Measurements from ENCODE around the gene MYOT. TPM values are rescaled to one million over a fixed set of nuclear protein-coding genes. Genes with fewer than 3 reads are reported as not detected.
A peak's percentile ranks its signal among the peaks of the same experiment; 100 is the strongest.

The MYOT gene
- total RNA-seq, 2 donors from 2014 or later = 16.3 to 16.4 TPM

DNA sequence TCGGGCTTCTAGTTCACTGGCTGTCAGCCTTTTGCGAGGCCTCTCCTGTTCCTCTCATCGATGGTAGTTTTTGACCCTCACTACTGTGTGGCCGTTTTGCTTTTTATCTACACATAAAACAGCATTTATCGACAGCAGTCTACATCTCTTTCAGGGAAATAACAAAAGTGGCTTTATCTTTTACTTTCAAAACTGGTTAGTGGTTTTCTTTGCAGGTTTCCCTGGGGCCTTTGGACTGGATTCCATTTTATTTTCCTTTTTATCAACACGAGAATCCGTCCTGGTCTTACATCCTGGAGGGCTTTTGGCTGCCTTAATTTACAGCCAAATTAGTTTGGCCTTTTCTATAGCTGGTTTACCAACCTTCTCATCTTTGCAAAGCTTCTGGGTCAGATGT lies 20.8 kb downstream of the MYOT start:
- TF ChIP-seq, protein P1, sequence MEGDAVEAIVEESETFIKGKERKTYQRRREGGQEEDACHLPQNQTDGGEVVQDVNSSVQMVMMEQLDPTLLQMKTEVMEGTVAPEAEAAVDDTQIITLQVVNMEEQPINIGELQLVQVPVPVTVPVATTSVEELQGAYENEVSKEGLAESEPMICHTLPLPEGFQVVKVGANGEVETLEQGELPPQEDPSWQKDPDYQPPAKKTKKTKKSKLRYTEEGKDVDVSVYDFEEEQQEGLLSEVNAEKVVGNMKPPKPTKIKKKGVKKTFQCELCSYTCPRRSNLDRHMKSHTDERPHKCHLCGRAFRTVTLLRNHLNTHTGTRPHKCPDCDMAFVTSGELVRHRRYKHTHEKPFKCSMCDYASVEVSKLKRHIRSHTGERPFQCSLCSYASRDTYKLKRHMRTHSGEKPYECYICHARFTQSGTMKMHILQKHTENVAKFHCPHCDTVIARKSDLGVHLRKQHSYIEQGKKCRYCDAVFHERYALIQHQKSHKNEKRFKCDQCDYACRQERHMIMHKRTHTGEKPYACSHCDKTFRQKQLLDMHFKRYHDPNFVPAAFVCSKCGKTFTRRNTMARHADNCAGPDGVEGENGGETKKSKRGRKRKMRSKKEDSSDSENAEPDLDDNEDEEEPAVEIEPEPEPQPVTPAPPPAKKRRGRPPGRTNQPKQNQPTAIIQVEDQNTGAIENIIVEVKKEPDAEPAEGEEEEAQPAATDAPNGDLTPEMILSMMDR (IDR thresholded peaks at IDR 0.05) = no peak
- Histone ChIP-seq H3K27ac (peak overlapping the region; percentile 78 to 89), H3K4me3 (peak overlapping the region; percentile 76), H3K27me3 (replicated peaks; ENCODE audit: insufficient read depth) (no peaks in the 10 kb centered on the region), H3K36me3 (no peaks in the 10 kb centered on the region), H3K9me3 (no peaks in the 10 kb centered on the region), H3K4me1 (ENCODE audit: control insufficient read depth in 1 of 2, low read depth in 2 of 2) (peaks cover 5 to 26% of the 10 kb centered on the region in 2 donors)
- ATAC-seq (ENCODE audit: insufficient number of reproducible peaks, low FRiP score, low read depth) (no peak), DNase-seq (ENCODE audit: low spot score) (no peak)

DNA sequence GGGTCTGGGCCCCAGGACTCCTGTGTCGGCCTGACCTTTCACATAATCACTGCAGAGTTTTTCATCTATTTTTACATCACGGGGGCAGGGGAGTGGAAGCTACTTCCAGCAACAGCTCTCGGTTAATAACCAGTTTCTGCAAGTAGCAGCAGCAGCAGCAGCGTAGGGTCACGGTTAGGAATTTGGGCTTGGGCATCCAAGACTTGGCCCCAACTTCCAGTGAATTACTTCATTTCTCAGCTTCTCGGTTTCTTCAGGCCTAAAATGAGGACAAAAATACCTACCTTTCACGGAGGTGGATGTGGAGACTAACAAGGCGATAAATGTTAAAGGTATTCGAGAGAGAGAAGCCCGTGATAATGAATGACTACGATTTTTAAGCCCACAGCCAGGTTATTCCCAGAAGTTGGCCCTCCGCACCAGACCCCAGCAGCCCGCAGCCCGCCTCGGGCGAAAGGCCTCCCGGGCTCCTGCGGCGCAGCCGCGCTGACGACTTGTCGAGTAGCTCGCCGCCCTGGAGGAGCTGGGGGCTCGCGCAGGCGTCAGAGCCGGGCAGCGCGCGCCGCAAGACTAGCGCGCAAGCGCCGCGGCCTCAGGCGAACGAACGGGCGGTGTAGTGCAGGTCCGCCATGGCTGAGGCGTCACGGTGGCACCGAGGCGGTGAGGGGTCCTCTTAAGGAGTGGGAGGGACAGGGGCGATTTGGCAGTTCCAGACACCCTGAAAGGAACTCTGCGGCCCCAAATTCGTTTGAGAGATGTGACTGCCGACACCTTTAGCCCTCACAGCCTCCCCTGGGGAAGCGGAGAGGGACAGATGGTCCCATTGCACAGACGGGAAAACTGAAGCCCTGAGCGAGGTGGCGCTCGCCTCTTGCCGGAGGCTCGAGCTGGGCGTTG lies 21.5 kb downstream of the MYOT start, which contains the start of gene PKD2L2:
Gene PKD2L2 (plus strand): TSS at position 595 of the 897 bp plus-strand sequence. CDS start 35 bp downstream, at position 630.
- peaks cover 5 to 28% of the 10 kb centered on the region in 2 donors for H3K4me1 ChIP-seq (ENCODE audit: control insufficient read depth in 1 of 2, low read depth in 2 of 2)

DNA sequence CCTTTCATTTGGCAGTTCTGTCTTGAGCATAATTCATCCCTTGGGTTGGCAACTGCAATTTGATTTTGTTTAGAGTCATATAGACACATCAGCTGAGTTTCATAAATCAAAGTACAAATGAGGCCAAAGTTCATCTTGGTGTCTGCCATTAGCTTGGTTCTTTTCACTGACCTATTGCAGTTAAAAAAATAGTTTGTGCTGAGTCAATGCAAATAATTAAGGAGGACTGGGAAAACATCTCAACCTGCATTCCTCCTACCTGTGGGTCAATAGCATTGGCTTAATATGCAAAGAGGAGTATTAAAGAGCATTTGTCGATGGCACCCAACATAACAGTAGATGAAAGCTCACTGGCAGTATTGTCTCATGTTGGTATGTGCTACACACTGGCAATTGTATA lies 23.2 kb downstream of the MYOT start:
- H3K4me3 ChIP-seq = no peak overlapping the region
- no peaks in the 10 kb centered on the region for H3K27me3 ChIP-seq (replicated peaks; ENCODE audit: insufficient read depth)
- no peaks in the 10 kb centered on the region for H3K9me3 ChIP-seq
- TF ChIP-seq, protein P1 (IDR thresholded peaks at IDR 0.05) = no peak
- ATAC-seq (ENCODE audit: insufficient number of reproducible peaks, low FRiP score, low read depth) (no peak), DNase-seq (ENCODE audit: low spot score) (no peak)
- no peak overlapping the region for H3K27ac ChIP-seq
- H3K4me1 ChIP-seq (ENCODE audit: control insufficient read depth in 1 of 2, low read depth in 2 of 2) = peaks cover 5 to 28% of the 10 kb centered on the region in 2 donors
- no peaks in the 10 kb centered on the region for H3K36me3 ChIP-seq

More for the DNA sequence above, 21.5 kb downstream of the MYOT start, which contains the start of gene PKD2L2:
- Histone ChIP-seq H3K27me3 (replicated peaks; ENCODE audit: insufficient read depth) (no peaks in the 10 kb centered on the region), H3K27ac (peak within 1 kb of the TSS; percentile 78 to 89), H3K36me3 (no peaks in the 10 kb centered on the region), H3K9me3 (no peaks in the 10 kb centered on the region), H3K4me3 (peak within 1 kb of the TSS; percentile 76)
- TF ChIP-seq, protein P1 (IDR thresholded peaks at IDR 0.05) = no peak
- DNase-seq (ENCODE audit: low spot score) = peak; percentile 15
- ATAC-seq (ENCODE audit: insufficient number of reproducible peaks, low FRiP score, low read depth) = peak; percentile 24

- H3K4me3 ChIP-seq = no peak overlapping the region
- no peak overlapping the region for H3K27ac ChIP-seq
- H3K9me3 ChIP-seq = no peaks in the 10 kb centered on the region
- TF ChIP-seq, protein P1 (IDR thresholded peaks at IDR 0.05) = peak; percentile 25
- H3K27me3 ChIP-seq (replicated peaks; ENCODE audit: insufficient read depth) = no peaks in the 10 kb centered on the region
- H3K36me3 ChIP-seq = no peaks in the 10 kb centered on the region
- ATAC-seq (ENCODE audit: insufficient number of reproducible peaks, low FRiP score, low read depth) (no peak), DNase-seq (ENCODE audit: low spot score) (no peak)
- peaks cover 5 to 28% of the 10 kb centered on the region in 2 donors for H3K4me1 ChIP-seq (ENCODE audit: control insufficient read depth in 1 of 2, low read depth in 2 of 2)
Measured at GRCh38 chr5:137891849-137892248, 24.2 kb downstream of the MYOT start.

DNA sequence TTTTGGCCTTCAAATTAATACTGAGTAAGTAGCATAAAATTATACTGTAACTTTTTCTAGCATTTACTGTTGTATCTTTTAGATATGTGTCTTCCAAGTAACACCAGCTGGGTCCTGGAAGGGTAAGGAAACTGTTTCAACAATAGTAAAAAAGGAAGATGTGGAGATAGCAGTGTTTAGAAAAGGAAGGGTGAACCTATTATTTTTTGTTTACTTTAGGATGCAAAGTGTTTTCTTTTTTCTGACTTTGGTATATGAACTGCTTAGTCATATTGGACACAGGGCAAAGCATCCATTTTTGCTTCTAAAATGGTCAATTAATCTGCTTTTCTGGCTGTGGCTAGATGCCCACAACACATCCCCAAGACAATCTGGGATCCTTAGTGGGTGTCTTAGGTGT lies 26.9 kb downstream of the MYOT start:
- no peaks in the 10 kb centered on the region for H3K36me3 ChIP-seq
- ATAC-seq (ENCODE audit: insufficient number of reproducible peaks, low FRiP score, low read depth) (no peak), DNase-seq (ENCODE audit: low spot score) (no peak)
- peaks cover 0 to 7% of the 10 kb centered on the region in 2 donors for H3K4me1 ChIP-seq (ENCODE audit: control insufficient read depth in 1 of 2, low read depth in 2 of 2)
- no peaks in the 10 kb centered on the region for H3K9me3 ChIP-seq
- H3K27me3 ChIP-seq (replicated peaks; ENCODE audit: insufficient read depth) = no peaks in the 10 kb centered on the region
- no peak overlapping the region for H3K27ac ChIP-seq
- H3K4me3 ChIP-seq = no peak overlapping the region
- TF ChIP-seq, protein P1 (IDR thresholded peaks at IDR 0.05) = no peak
